Measurements from ENCODE around the gene ADAMTS8. TPM values are rescaled to one million over a fixed set of nuclear protein-coding genes. Genes with fewer than 3 reads are reported as not detected.

Gene ADAMTS8
- polyA plus RNA-seq, 12 donors: 4.9 to 17.8 (median 12.7) TPM; not detected in 1

GRCh38 chr11:130464291-130464812 is 35.9 kb upstream of the ADAMTS8 start:
- DNase-seq: no peak

DNA sequence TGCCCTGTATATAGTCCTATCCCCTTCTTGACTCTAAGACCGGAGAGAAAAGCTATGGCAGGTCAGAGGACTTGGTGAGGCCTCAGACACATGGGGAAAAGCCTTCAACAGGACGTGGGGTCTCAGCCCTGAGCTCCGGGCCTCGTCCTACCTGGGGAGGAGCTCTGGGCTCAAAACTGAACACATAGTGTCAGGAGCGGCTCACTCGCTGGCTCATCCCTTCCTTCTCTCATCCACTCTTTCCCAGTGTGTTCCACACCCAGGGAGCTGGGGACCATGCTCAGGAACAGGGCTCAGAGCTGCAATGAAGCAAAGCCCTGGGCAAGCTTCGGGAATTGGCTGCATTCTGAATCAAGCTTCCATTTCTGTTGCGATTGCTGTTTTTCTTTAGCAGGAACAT is 34.5 kb upstream of the ADAMTS8 start:
- DNase-seq: no peak

DNA sequence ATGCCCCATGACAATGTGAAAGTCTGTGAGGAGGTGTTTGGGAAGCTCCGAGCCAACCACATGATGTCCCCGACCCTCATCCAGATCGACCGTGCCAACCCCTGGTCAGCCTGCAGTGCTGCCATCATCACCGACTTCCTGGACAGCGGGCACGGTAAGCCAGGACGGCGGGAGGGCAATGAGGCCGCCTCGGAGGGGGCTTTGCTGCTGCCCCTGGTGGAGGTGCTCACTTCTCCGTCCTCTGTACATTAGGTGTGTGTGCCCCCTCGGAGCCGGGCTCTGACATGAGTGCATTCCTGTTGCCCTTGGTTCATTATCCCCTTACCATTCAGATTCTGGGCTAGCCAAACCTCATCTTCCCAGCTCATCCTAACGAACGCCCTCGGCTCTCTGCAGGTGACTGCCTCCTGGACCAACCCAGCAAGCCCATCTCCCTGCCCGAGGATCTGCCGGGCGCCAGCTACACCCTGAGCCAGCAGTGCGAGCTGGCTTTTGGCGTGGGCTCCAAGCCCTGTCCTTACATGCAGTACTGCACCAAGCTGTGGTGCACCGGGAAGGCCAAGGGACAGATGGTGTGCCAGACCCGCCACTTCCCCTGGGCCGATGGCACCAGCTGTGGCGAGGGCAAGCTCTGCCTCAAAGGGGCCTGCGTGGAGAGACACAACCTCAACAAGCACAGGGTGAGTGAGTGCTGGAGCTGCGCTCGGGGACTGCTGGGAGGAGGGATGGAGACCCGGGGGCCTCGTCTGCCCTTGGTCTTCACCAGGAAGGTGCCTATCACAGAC is 33.9 kb upstream of the ADAMTS8 start:
- no peak for DNase-seq

- DNase-seq: no peak
These were observed 31.1 kb upstream of the ADAMTS8 start for GRCh38 chr11:130459521-130459920.

GRCh38 chr11:130458410-130458729 is 30.0 kb upstream of the ADAMTS8 start:
- DNase-seq: no peak

GRCh38 chr11:130457623-130458409 is 29.4 kb upstream of the ADAMTS8 start:
- no peak for DNase-seq

- peak; percentile 31 for DNase-seq
These were observed 27.9 kb upstream of the ADAMTS8 start for GRCh38 chr11:130456286-130456685.

- DNase-seq: no peak
These were observed 27.2 kb upstream of the ADAMTS8 start for GRCh38 chr11:130455483-130456127.

GRCh38 chr11:130454491-130455252 is 26.3 kb upstream of the ADAMTS8 start:
- DNase-seq: no peak

- DNase-seq: no peak
These were observed 24.5 kb upstream of the ADAMTS8 start for GRCh38 chr11:130452940-130453339.

GRCh38 chr11:130452176-130452575 is 23.8 kb upstream of the ADAMTS8 start:
- DNase-seq: no peak

DNA sequence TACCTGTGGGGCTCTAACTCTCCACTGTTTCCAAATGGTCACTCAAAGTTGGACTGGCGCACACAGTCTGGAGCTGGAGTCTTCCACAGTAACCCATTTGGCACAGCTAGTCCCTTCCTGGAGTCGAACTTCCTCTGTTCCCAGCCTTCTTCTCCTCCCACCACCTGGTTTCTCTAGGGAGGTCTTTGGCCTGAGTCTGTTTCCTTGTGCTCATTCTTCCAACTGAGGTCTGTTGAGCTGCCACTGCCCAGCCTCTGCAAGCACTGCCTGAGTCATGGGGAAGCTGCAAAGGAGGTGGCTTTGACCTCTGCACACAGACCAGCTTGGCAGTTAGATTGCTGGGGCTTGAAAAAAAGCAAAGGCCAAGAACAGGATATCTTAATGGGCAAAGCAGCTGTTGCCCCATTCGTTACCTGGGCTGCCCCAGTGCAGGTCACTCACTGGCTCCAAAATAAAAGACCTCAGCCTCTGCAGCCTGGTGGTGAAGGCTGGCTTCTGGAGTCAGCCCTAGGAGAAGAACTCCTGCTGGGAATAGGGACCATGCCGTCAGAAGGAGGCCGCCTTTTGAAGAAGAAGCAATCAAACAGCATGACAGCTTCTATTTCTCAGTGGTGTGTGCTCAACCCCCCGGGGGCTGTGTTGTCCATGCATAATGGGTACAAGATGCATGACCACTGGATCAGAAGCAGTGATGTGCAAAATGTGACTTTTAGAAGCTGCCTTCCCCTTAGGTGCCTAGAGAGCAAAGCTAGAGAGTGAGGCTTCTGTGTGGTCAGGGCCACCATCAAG is 23.0 kb upstream of the ADAMTS8 start:
- DNase-seq: no peak

- peak; percentile 91 for DNase-seq
These were observed 21.8 kb upstream of the ADAMTS8 start for GRCh38 chr11:130449996-130450769.

GRCh38 chr11:130449310-130449990 is 21.0 kb upstream of the ADAMTS8 start:
- DNase-seq: no peak

DNA sequence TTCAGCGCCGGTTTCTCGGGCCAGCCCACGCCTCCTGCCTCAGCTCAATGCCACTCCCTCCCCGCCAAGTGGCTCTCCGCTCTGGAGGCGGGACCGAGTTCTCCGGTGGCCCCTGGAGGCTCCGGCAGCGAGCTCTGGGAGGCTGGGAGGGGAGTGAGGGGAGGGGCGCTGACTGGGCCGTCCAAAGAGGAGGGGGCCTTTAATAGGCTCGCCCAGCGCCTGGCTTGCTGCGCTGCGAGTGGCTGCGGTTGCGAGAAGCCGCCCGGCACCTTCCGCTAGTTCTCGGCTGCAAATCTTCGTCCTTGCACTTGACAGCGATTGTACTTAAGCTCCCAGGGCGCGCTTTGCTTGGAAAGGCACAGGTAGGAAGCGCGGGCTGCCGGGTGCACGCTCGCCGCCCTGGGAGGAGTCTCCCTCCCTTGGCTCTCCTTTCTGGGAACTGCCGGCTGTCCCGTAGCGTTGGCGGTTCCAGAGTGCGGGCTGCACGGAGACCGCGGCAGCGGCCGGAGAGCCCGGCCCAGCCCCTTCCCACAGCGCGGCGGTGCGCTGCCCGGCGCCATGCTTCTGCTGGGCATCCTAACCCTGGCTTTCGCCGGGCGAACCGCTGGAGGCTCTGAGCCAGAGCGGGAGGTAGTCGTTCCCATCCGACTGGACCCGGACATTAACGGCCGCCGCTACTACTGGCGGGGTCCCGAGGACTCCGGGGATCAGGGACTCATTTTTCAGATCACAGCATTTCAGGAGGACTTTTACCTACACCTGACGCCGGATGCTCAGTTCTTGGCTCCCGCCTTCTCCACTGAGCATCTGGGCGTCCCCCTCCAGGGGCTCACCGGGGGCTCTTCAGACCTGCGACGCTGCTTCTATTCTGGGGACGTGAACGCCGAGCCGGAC is 20.3 kb upstream of the ADAMTS8 start, which contains the start of gene ADAMTS15:
ADAMTS15 (plus strand) TSS at position 230 of the 894 bp plus-strand sequence; CDS start at position 559, 329 bp downstream.
- DNase-seq: peak; percentile 88

DNA sequence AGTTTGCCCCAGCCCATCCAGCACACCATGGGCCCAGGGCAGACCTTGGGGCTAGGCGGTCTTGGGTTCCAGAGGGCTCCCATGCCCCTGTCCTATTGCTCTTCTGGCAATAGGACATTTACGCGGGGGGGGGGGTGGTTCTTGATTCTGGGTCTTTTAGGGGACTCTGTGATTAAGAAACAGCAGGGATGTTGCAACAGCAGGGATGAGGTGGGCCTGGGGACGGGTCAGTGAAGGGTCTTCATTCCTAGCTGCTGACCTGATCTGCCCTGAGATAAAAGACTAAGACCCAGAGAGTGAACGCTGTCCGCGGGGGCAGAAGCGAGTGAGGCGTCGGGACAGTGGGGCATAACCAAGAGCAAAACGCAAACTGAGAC is 19.6 kb upstream of the ADAMTS8 start:
- no peak for DNase-seq

GRCh38 chr11:130445788-130446187 is 17.4 kb upstream of the ADAMTS8 start:
- DNase-seq: no peak

GRCh38 chr11:130442737-130443136 is 14.3 kb upstream of the ADAMTS8 start:
- peak; percentile 83 for DNase-seq

All from muscle of arm (tissue), 12 donors.